ENCODE data around the gene NANOS3. TPM values are rescaled to one million over a fixed set of nuclear protein-coding genes. Genes with fewer than 3 reads are reported as not detected.
A peak's percentile ranks its signal among the peaks of the same experiment; 100 is the strongest.

NANOS3 gene
- total RNA-seq (2011; cell fraction: chromatin; rRNA removed; ENCODE audit: low replicate concordance): not detected in 2 replicates
- not detected in 2 replicates for total RNA-seq (2011; cell fraction: nucleolus; rRNA removed)
- not detected in 2 replicates for total RNA-seq (2011; cell fraction: nucleoplasm; rRNA removed)
- total RNA-seq (2014; rRNA removed) (not detected in 2 replicates), total RNA-seq (2014; rRNA removed; fragmentation: Illumina TruSeq; extraction: Trizol) (not detected in 2 replicates), total RNA-seq (2015; rRNA removed; fragmentation: Illumina TruSeq; extraction: Trizol) (not detected in 2 replicates), total RNA-seq (2021) (not detected in 2 replicates), polyA plus RNA-seq (2011; rRNA removed) (not detected in 2 replicates), polyA plus RNA-seq (2014; fragmentation: Illumina TruSeq; extraction: Trizol) (not detected in 2 replicates), polyA plus RNA-seq (2014; fragmentation: Nextera tagmentation; extraction: Ambion mirVana) (not detected), polyA plus RNA-seq (2014; rRNA removed) (not detected in 2 replicates), polyA minus RNA-seq (2011; rRNA and poly(A)+ RNA removed) (not detected in 2 replicates), Bru-seq, nascent RNA (percentile 19 among the genes with signal in this experiment), BruChase-seq, experiment 1, labeled RNA remaining after a 2-hour chase (not detected), BruChase-seq, experiment 2, labeled RNA remaining after a 6-hour chase (not detected)
- polyA plus RNA-seq (2011; cell fraction: cytosol; rRNA removed): not detected in 2 replicates
- polyA plus RNA-seq (2011; cell fraction: nucleus; rRNA removed): not detected in 2 replicates
- not detected in 2 replicates for polyA plus RNA-seq (2012)
- polyA minus RNA-seq (2011; cell fraction: cytosol; rRNA and poly(A)+ RNA removed): not detected in 2 replicates
- polyA minus RNA-seq (2011; cell fraction: nucleus; rRNA and poly(A)+ RNA removed): not detected in 2 replicates
- long read RNA-seq, experiment 1: 0 reads
- long read RNA-seq, experiment 2: 0 reads
- long read RNA-seq, experiment 3: 0 reads

- Histone ChIP-seq H4K20me1 (replicated peaks; ENCODE audit: control insufficient read depth, insufficient read depth, low read length) (no peaks in the 10 kb centered on the region), H3K36me3 (ENCODE audit: control insufficient read depth, insufficient read depth, low read length) (no peaks in the 10 kb centered on the region), H3K27me3 (ENCODE audit: control insufficient read depth in 2 of 2, insufficient read depth in 2 of 2, low read length in 2 of 2) (no peaks in the 10 kb centered on the region; a peak in 1 of 5 replicates), H3K27ac (ENCODE audit: extremely low read depth, low read depth, low read length) (no peak within 1 kb of the TSS), H3K9me1 (ENCODE audit: control insufficient read depth, insufficient read depth, low read length) (no peaks in the 10 kb centered on the region), H3K79me2 (ENCODE audit: control insufficient read depth, insufficient read depth, low read length) (no peaks in the 10 kb centered on the region), H3K9me3 (replicated peaks; ENCODE audit: control insufficient read depth, insufficient read depth, low read depth, low read length) (no peaks in the 10 kb centered on the region), H3K4me2 (ENCODE audit: insufficient read depth, low read length) (no peak within 1 kb of the TSS), H3K4me1 (replicated peaks in 1 of 2; ENCODE audit: control insufficient read depth in 2 of 2, insufficient read depth in 2 of 2, low read length in 2 of 2) (peaks cover 21 to 50% of the 10 kb centered on the region in 2 experiments), H3K4me3 (no peak within 1 kb of the TSS), H2AFZ (ENCODE audit: low read depth, low read length) (peak within 1 kb of the TSS; percentile 11; the same call in 1 of the 2 replicates), H3K9ac (ENCODE audit: insufficient read depth in 1 of 2, low read depth in 2 of 2, low read length in 2 of 2) (peak within 1 kb of the TSS in 1 of 2 experiments; percentile 68; a peak in 2 of 4 replicates)
- CTCF ChIA-PET (ENCODE audit: low intra/inter-chr PET ratio): interaction anchor here (0.5 kb wide), 1 partner anchor 1205 kb away, joined by 3 read pairs; no protein-coding TSS in a partner anchor
- ATAC-seq (no peak), DNase-seq (ENCODE audit: extremely low read depth in 1 of 4, low spot score in 3 of 4) (no peak), FAIRE-seq (no peak)
- POLR2A ChIA-PET: interaction anchor here (0.9 kb wide), 1 partner anchor 145 kb away, joined by 4 read pairs; no protein-coding TSS in a partner anchor
- intact Hi-C loops (cut with micrococcal nuclease): no loop called here
- BruUV-seq (replicated peaks): no TSS peak
- TF ChIP-seq JUND (IDR thresholded peaks at IDR 0.05; ENCODE audit: borderline replicate concordance, low read depth, low read length): no peak
- no peak for TF ChIP-seq JUND (tag; IDR thresholded peaks at IDR 0.05; ENCODE audit: borderline replicate concordance, low read depth, low read length)
- TF ChIP-seq ATF7 (IDR thresholded peaks at IDR 0.05): no peak
- TF ChIP-seq, protein P1, sequence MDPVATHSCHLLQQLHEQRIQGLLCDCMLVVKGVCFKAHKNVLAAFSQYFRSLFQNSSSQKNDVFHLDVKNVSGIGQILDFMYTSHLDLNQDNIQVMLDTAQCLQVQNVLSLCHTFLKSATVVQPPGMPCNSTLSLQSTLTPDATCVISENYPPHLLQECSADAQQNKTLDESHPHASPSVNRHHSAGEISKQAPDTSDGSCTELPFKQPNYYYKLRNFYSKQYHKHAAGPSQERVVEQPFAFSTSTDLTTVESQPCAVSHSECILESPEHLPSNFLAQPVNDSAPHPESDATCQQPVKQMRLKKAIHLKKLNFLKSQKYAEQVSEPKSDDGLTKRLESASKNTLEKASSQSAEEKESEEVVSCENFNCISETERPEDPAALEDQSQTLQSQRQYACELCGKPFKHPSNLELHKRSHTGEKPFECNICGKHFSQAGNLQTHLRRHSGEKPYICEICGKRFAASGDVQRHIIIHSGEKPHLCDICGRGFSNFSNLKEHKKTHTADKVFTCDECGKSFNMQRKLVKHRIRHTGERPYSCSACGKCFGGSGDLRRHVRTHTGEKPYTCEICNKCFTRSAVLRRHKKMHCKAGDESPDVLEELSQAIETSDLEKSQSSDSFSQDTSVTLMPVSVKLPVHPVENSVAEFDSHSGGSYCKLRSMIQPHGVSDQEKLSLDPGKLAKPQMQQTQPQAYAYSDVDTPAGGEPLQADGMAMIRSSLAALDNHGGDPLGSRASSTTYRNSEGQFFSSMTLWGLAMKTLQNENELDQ (CRISPR knock-in tag; IDR thresholded peaks at IDR 0.05; ENCODE audit: borderline replicate concordance): no peak
- no peak for TF ChIP-seq USF2 (CRISPR knock-in tag; IDR thresholded peaks at IDR 0.05)
- 11% methylated on average over 4 of the region's 5 CpGs for WGBS (ENCODE audit: insufficient coverage, low coverage, missing lambda C conversion rate)
- in situ Hi-C loops (cut with MboI): loop anchor here (5.0 to 10.0 kb wide), 2 partner anchors 470 to 608 kb away; no protein-coding TSS in a partner anchor
Measured at GRCh38 chr19:13876834-13877233, at the start of gene NANOS3. Gene NANOS3, plus strand, starts transcription at chr19:13877134. Its CDS starts 115 bp downstream, at chr19:13877249.
